ENCODE results near the gene ASB9. TPM values are rescaled to one million over a fixed set of nuclear protein-coding genes. Genes with fewer than 3 reads are reported as not detected.

The ASB9 gene
- polyA plus RNA-seq, 1 donor from 2014 or later, result not detected

- Histone ChIP-seq H2AFZ (ENCODE audit: low read depth, low read length) (no peak overlapping the region), H3K9me3 (ENCODE audit: low read length) (no peaks in the 10 kb centered on the region), H3F3A (ENCODE audit: insufficient read depth, low read length, poor library complexity, severe bottlenecking) (no peaks in the 10 kb centered on the region), H3K27me3 (ENCODE audit: insufficient read depth, low read depth, low read length) (no peaks in the 10 kb centered on the region), H3K9ac (ENCODE audit: low read length) (no peak overlapping the region), H3K79me2 (replicated peaks; ENCODE audit: insufficient read depth, low read length) (no peaks in the 10 kb centered on the region), H3K4me2 (ENCODE audit: low read length) (no peak overlapping the region), H3K9me2 (ENCODE audit: insufficient read depth, low read length) (no peaks in the 10 kb centered on the region), H4K20me1 (ENCODE audit: insufficient read depth) (no peaks in the 10 kb centered on the region), H3K36me3 (ENCODE audit: insufficient read depth, low read length) (no peaks in the 10 kb centered on the region), H3K27ac (ENCODE audit: low read length) (no peak overlapping the region), H3K4me3 (ENCODE audit: low read length) (no peak overlapping the region)
- TF ChIP-seq CTCF (IDR thresholded peaks at IDR 0.05; ENCODE audit: poor library complexity, severe bottlenecking) (no peak), SMC3 (conservative IDR thresholded peaks at IDR 0.05; ENCODE audit: poor library complexity) (no peak), TAF1 (IDR thresholded peaks at IDR 0.05; ENCODE audit: low read depth) (no peak), POLR2AphosphoS5 (IDR thresholded peaks at IDR 0.05) (no peak)
These were observed 60.8 kb downstream of the ASB9 start for GRCh38 chrX:15209096-15209495.

- H3K36me3 ChIP-seq (ENCODE audit: insufficient read depth, low read length), result no peaks in the 10 kb centered on the region
- no peaks in the 10 kb centered on the region for H3K9me2 ChIP-seq (ENCODE audit: insufficient read depth, low read length)
- no peak overlapping the region for H3K4me3 ChIP-seq (ENCODE audit: low read length)
- no peaks in the 10 kb centered on the region for H3F3A ChIP-seq (ENCODE audit: insufficient read depth, low read length, poor library complexity, severe bottlenecking)
- TF ChIP-seq EP300 (conservative IDR thresholded peaks at IDR 0.05; ENCODE audit: poor library complexity, severe bottlenecking) (no peak), RAD21 (conservative IDR thresholded peaks at IDR 0.05) (no peak), TAF1 (IDR thresholded peaks at IDR 0.05; ENCODE audit: low read depth) (no peak), POLR2AphosphoS5 (IDR thresholded peaks at IDR 0.05) (no peak), REST (IDR thresholded peaks at IDR 0.05; ENCODE audit: borderline replicate concordance) (no peak), CTCF (IDR thresholded peaks at IDR 0.05; ENCODE audit: poor library complexity, severe bottlenecking) (no peak), SMC3 (conservative IDR thresholded peaks at IDR 0.05; ENCODE audit: poor library complexity) (no peak), EZH2 (IDR thresholded peaks at IDR 0.05; ENCODE audit: borderline replicate concordance, insufficient read depth, low read length, poor library complexity, severe bottlenecking) (no peak), MXI1 (conservative IDR thresholded peaks at IDR 0.05; ENCODE audit: poor library complexity, severe bottlenecking) (no peak)
- no peaks in the 10 kb centered on the region for H4K20me1 ChIP-seq (ENCODE audit: insufficient read depth)
- H3K79me2 ChIP-seq (replicated peaks; ENCODE audit: insufficient read depth, low read length), result no peaks in the 10 kb centered on the region
- no peak overlapping the region for H3K27ac ChIP-seq (ENCODE audit: low read length)
- H3K4me2 ChIP-seq (ENCODE audit: low read length), result no peak overlapping the region
- no peaks in the 10 kb centered on the region for H3K9me3 ChIP-seq (ENCODE audit: low read length)
- no peak overlapping the region for H2AFZ ChIP-seq (ENCODE audit: low read depth, low read length)
- no peak overlapping the region for H3K9ac ChIP-seq (ENCODE audit: low read length)
- no peaks in the 10 kb centered on the region for H3K27me3 ChIP-seq (ENCODE audit: insufficient read depth, low read depth, low read length)
These were observed 61.9 kb downstream of the ASB9 start for GRCh38 chrX:15207994-15208393.

All from neural cell (in vitro differentiated cells).